Esophagus muscularis mucosa (tissue), 2 donors: ENCODE results near the gene CEP164.

Experiments
- EP300 ChIP-seq: sonication (generic); formaldehyde crosslinking; IDR thresholded peaks from one replicate; pipeline ENCODE4 v1.6.1; 2017; ENCODE audit warnings: antibody characterized with exemption
- POLR2A ChIP-seq: fragments of 450-650 bp; IDR thresholded peaks from one replicate; pipeline ENCODE4 v1.6.1; 2017; ENCODE audit warnings: antibody characterized with exemption, moderate library complexity, mild to moderate bottlenecking, low read depth

- TF ChIP-seq POLR2A (no peak), EP300 (no peak)
These were observed 87.8 kb downstream of the CEP164 start for GRCh38 chr11:117415358-117415896.
